GM13976 (cell line): ENCODE measurements around the gene C2orf68.
"Not testable (repeated sequence)": the region's sequence is repeated elsewhere in the genome, so short reads cannot be mapped to it uniquely, and the experiment has no call there.

Experiments
- DNase-seq: peaks from one replicate; pipeline ENCODE4 v3.0.0; 2012; ENCODE audit warnings: low spot score
- in situ Hi-C: fragments of 300-500 bp; cut with MboI; formaldehyde crosslinking; loops from one replicate; pipeline ENCODE4 v1.12.0; 2022; ENCODE audit warnings: low sequenced_read_pairs, mixed read lengths, inconsistent platforms; ENCODE audit not compliant: unreplicated experiment
- TF ChIP-seq, protein P1 (sequence below): IDR thresholded peaks from 2 replicates; pipeline ENCODE4 v1.5.1; 2012; ENCODE audit warnings: borderline replicate concordance, mild to moderate bottlenecking; ENCODE audit not compliant: insufficient read depth; ENCODE audit errors: extremely low read depth, missing control alignments, control extremely low read depth

Gene C2orf68

DNA sequence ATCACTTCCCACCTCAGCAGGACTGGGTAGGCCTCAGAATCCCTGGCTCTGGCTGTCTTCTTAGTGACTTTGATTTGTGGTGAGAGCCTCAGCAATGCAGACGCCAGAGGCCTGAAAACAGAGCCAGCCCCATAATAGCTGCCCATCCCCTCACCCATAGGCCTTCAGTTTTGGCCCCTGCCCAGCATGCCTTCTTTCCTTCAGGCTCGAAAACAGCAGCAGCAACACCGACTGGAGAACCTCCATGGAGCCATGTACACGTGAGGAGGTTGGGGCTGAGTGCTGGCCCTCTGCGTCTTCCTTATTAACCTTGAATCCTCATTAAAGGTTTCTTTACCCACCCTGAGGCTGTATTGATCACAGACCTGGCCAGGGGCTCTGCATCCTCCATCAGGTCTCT, 14.6 kb downstream of the C2orf68 start:
- TF ChIP-seq, protein P1, sequence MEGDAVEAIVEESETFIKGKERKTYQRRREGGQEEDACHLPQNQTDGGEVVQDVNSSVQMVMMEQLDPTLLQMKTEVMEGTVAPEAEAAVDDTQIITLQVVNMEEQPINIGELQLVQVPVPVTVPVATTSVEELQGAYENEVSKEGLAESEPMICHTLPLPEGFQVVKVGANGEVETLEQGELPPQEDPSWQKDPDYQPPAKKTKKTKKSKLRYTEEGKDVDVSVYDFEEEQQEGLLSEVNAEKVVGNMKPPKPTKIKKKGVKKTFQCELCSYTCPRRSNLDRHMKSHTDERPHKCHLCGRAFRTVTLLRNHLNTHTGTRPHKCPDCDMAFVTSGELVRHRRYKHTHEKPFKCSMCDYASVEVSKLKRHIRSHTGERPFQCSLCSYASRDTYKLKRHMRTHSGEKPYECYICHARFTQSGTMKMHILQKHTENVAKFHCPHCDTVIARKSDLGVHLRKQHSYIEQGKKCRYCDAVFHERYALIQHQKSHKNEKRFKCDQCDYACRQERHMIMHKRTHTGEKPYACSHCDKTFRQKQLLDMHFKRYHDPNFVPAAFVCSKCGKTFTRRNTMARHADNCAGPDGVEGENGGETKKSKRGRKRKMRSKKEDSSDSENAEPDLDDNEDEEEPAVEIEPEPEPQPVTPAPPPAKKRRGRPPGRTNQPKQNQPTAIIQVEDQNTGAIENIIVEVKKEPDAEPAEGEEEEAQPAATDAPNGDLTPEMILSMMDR, result no peak
- DNase-seq, result no peak
- in situ Hi-C loops, result no loop called here

DNA sequence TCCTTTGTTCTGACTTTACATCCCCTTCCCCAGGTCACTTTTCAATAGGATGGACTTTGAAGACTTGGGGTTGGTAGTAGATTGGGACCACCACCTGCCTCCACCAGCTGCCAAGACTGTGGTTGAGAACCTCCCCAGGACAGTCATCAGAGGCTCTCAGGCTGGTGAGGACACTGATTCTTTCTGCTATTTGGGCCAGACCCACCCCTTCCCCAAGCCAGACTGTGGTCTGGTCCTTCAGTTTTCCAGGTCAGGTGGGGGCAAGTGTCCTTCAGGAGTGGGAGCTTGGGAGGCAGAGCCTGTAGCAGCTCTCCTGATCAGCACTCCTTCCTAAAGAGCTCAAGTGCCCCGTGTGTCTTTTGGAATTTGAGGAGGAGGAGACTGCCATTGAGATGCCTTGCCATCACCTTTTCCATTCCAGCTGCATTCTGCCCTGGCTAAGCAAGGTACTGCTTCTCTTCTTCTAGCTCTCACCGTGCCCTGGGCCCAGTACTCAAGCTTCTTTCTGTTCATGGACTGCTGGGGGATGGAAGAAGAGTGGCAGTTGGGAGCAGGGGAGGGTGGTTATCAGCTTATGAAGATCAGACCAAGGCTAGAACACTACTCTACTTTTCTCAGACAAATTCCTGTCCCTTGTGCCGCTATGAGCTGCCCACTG, 15.3 kb downstream of the C2orf68 start:
- in situ Hi-C loops, result no loop called here
- no peak for DNase-seq

DNA sequence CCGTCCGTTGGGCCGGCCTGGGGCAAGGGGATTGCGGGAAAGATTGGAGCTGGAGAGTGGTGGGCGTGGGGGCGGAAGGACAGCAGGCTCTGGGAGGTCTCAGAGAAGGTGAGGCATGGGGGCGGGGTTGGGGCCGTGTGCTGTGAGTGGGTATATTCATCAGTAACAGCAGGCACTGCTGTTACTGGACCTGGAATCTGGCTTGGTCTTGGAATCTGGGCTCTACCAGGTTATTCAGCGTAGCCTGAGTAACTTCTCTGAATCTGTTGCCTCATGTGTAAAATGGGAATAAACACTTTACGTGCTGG, 15.9 kb downstream of the C2orf68 start:
- in situ Hi-C loops, result no loop called here

More for the DNA sequence above, 15.3 kb downstream of the C2orf68 start:
- TF ChIP-seq, protein P1, result no peak

DNA sequence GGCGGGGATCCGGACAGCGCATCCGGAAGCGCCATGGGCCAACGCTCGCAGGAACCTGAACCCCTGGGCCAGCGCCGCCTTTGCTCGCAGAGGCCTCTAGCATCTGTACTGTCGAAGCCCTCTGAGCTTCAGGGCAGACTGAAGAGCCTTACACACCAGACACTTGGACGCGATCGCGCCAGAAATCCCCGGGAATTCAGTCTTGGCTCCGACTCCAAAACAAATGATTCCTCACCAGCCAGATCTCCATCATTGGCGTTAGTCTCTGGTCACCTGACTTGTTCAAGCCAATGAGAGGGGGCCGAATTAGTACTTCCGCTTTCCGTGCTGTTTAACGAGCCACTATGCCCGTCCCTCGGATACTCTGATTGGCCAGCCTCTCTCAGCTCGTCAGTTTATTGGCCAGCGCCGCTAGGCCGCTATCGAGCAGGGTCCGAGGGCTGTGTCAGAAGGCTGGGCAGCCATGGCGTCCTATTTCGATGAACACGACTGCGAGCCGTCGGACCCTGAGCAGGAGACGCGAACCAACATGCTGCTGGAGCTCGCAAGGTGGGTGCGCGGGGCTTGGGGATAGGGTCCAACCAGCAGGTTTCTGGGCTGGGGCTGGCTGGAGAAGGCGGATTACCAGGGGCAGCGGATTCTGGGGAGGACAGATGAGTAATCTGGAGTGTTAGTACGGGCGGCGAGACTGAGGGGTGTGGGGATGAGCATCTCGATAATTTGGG, 16.4 kb downstream of the C2orf68 start, which contains the start of gene RNF181:
TSS of gene RNF181 (plus strand) at position 445 of the 725 bp plus-strand sequence. CDS start at position 464, 19 bp downstream.
- DNase-seq, result peak; percentile 97
- TF ChIP-seq, protein P1, result no peak
- in situ Hi-C loops, result no loop called here

More for the DNA sequence above, 15.9 kb downstream of the C2orf68 start:
- DNase-seq, result no peak
- TF ChIP-seq, protein P1, result no peak

DNA sequence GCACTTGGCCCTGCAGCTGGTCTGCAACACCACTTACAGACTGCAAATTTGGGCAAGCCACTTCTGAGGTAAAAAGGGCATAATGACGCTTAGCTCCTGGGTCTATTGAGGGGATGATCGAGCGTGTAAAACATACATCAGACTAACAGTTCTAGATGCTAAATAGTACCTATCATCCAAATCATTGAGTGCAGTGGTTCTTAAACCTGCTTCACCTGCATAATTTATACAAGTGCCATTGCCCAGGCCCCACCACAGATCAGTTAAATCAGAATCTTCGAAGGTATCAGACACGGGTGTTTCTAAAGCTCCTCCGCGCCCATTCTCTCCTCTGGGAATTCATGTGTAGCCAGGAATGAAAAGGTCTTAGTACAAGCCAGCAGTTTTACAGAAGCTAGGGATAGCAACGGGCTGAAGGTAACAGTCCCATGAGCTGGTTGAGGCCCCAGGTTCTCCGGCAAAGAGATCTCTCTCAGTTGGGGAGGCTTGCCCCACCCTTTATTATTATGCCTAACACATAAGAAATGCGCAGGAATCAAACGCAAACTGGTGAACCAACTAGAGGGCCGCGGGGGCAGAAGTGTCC, 17.1 kb downstream of the C2orf68 start:
- TF ChIP-seq, protein P1, result no peak
- DNase-seq, result no peak
- in situ Hi-C loops, result no loop called here

DNA sequence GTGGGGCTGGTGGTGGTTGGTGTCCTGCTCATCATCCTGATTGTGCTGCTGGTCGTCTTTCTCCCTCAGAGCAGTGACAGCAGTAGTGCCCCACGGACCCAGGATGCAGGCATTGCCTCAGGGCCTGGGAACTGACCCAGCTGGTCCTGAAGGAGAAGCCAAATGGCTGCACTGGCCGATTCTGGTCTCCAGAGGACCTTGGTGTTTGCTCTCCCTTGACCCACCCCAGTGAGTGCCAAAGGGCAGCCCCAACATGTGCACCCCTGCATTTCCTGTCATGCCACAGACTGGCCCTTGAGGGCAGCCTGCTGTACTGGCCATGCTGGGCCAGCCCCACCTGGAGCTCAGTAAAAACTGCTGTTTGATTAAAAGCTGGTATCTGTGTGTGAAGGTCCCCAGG, 18.8 kb downstream of the C2orf68 start:
- no peak for DNase-seq
- TF ChIP-seq, protein P1, result no peak
- in situ Hi-C loops, result no loop called here

DNA sequence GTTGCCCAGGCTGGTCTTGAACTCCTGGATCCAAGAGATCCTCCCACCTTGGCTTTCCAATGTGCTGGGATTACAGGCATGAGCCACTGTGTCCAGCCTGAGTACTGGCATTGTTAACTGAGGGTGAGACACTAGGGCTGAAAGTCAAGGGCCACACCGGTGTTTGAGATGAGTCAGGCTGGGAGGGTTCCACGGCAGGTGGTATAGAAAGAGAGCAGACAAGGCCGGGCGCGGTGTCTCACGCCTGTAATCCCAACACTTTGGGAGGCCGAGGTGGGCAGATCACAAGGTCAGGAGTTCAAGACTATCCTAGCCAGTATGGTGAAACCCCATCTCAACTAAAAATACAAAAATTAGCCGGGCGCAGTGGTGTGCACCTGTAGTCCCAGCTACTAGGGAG, 19.6 kb downstream of the C2orf68 start:
- in situ Hi-C loops, DNase-seq: not testable (repeated sequence)
